HFF-Myc (cell line): ENCODE measurements around the gene GTF3C4.

ENCODE experiments used
- DNase-seq: peaks from one replicate; pipeline ENCODE4 v3.0.0-alpha.2; 2011; ENCODE audit warnings: low read depth; ENCODE audit errors: extremely low read depth
- H3K4me3 ChIP-seq: replicated peaks from 2 replicates; pipeline ENCODE4 v1.5.1; 2011; ENCODE audit warnings: low read depth, mild to moderate bottlenecking, control low read depth, low read length
- CTCF ChIP-seq: IDR thresholded peaks from 2 replicates; pipeline ENCODE4 v1.5.1; 2012; ENCODE audit warnings: mild to moderate bottlenecking, low read depth, low read length, control low read depth; ENCODE audit errors: missing control alignments

The GTF3C4 gene

GRCh38 chr9:132733260-132733815, 63.1 kb downstream of the GTF3C4 start:
- no peak for DNase-seq
- TF ChIP-seq CTCF = no peak
- no peak overlapping the region for H3K4me3 ChIP-seq

DNA sequence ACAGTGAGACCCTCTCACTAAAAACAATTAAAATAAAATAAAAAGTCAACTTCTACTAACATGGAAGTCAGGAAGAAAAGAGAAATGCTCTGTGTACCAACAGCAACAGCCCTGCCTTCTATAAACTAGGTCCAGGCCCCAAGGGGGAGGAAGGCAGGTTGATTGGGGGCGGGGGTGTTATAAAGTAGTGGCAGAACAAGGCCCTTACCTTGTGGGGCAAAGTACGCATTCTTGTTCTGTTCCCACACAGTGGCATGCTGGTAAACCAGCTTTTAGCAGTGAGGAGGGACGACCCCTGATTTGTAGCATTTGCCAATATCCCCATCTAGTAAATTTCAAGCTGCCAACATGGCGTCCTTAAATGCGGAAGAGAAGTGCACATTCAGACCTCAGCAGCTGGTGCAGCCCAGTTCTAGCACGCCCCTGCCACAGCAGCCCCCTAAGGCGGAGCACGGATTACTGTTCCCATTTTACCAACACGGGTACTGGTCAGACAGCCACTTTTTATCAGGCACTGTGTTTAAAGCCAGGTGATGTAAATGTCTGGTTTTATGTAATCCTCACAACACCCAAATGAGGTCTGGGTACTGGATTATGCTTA, 69.5 kb downstream of the GTF3C4 start:
- no peak overlapping the region for H3K4me3 ChIP-seq
- TF ChIP-seq CTCF = no peak
- DNase-seq = no peak

GRCh38 chr9:132740526-132741309, 70.5 kb downstream of the GTF3C4 start:
- no peak for TF ChIP-seq CTCF
- H3K4me3 ChIP-seq = no peak overlapping the region
- DNase-seq = no peak

- TF ChIP-seq CTCF = no peak
- DNase-seq = no peak
- H3K4me3 ChIP-seq = no peak overlapping the region
These were observed 72.6 kb downstream of the GTF3C4 start for GRCh38 chr9:132742821-132743311.

DNA sequence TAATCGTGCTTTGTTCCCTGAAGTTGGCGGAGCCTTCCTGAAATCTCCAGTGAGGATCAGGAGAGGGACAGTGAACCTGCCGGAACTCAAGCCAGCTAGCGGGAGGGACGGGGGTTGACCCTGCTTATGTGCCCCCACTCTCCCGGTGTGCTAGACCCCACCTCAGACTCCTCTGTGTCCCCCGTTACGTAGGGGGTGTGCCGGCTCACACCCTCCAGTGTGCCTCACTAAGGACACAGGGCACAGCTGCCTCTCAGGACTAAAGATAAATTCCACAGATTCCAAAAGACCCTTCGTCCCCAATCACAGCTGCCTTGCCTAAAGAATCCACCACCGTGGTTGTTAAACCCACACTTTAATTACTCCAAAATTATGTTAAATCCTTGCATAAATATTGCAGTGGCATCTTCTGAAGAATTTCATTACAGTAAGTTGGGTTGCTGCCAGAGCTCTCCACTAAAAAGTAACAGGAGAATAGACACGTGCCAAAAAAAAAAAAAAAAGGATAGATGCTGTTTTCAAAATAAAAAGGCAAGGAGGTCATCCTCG, 73.7 kb downstream of the GTF3C4 start:
- H3K4me3 ChIP-seq = no peak overlapping the region
- no peak for DNase-seq
- no peak for TF ChIP-seq CTCF
